Measurements from ENCODE around the gene ASL. TPM values are rescaled to one million over a fixed set of nuclear protein-coding genes. Genes with fewer than 3 reads are reported as not detected.
"Not testable (repeated sequence)": the region's sequence is repeated elsewhere in the genome, so short reads cannot be mapped to it uniquely, and the experiment has no call there.

ASL gene
- total RNA-seq, 2 experiments from 2014 or later, result 26.2 to 26.8 TPM

DNA sequence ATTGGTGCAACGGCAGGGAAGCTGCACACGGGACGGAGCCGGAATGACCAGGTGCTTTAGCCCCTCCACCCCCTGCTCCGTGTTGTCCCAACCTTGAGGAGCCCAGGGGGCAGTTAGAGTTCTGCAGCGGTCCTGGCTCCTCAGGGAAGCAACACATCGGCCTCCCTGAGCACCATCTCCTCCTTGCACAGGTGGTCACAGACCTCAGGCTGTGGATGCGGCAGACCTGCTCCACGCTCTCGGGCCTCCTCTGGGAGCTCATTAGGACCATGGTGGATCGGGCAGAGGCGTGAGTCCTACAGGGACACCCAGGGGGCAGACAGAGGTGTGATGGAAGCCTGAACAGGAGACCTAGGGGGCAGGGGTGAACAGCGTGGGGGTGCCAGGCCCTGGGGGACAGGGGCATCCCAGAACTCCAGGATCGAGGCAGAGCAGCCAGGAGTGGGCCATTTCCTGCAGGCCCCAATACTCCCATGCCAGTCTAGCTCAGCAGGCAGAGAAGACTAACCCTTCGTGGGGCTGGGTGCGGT lies 7.3 kb downstream of the ASL start:
- ChIA-PET POLR2A (no interaction called here), CTCF (no interaction called here)
- Mint-ChIP-seq H3K4me1 (ENCODE audit: low read depth) (no peaks in the 10 kb centered on the region), H3K9me3 (no peaks in the 10 kb centered on the region), H3K4me3 (no peak overlapping the region), H3K27ac (no peak overlapping the region), H3K36me3 (no peaks in the 10 kb centered on the region), H3K27me3 (no peaks in the 10 kb centered on the region)
- no peak for DNase-seq
- intact Hi-C loops (cut with micrococcal nuclease), result no loop called here

DNA sequence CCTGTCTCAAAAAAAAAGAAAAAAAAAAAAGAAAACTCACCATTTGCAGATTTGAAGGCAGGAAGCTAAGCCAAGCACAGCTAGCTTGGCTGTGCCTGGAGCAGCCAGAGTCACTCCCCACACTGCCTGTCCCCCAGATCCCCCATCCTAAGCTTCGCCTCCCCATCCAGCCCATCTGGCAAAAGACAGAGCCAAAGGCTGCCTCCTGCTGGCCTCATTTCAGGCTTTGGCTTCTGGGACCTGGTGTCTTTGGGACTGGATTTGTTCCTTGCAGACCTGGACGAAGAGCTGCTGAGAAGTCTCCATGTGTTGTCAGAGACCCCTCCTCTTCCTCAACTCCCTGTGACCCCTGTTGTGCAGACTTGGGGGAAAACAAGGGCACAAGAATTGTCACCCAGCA lies 8.1 kb downstream of the ASL start:
- H3K27me3 Mint-ChIP-seq, result no peaks in the 10 kb centered on the region
- ChIA-PET POLR2A (no interaction called here), CTCF (interaction anchor here (0.7 kb wide), 1 partner anchor 66 kb away, joined by 3 read pairs; no protein-coding TSS in a partner anchor)
- no peak overlapping the region for H3K4me3 Mint-ChIP-seq
- no peak overlapping the region for H3K27ac Mint-ChIP-seq
- intact Hi-C loops (cut with micrococcal nuclease), result no loop called here
- H3K36me3 Mint-ChIP-seq, result no peaks in the 10 kb centered on the region
- DNase-seq, result no peak
- H3K9me3 Mint-ChIP-seq, result no peaks in the 10 kb centered on the region
- no peaks in the 10 kb centered on the region for H3K4me1 Mint-ChIP-seq (ENCODE audit: low read depth)

DNA sequence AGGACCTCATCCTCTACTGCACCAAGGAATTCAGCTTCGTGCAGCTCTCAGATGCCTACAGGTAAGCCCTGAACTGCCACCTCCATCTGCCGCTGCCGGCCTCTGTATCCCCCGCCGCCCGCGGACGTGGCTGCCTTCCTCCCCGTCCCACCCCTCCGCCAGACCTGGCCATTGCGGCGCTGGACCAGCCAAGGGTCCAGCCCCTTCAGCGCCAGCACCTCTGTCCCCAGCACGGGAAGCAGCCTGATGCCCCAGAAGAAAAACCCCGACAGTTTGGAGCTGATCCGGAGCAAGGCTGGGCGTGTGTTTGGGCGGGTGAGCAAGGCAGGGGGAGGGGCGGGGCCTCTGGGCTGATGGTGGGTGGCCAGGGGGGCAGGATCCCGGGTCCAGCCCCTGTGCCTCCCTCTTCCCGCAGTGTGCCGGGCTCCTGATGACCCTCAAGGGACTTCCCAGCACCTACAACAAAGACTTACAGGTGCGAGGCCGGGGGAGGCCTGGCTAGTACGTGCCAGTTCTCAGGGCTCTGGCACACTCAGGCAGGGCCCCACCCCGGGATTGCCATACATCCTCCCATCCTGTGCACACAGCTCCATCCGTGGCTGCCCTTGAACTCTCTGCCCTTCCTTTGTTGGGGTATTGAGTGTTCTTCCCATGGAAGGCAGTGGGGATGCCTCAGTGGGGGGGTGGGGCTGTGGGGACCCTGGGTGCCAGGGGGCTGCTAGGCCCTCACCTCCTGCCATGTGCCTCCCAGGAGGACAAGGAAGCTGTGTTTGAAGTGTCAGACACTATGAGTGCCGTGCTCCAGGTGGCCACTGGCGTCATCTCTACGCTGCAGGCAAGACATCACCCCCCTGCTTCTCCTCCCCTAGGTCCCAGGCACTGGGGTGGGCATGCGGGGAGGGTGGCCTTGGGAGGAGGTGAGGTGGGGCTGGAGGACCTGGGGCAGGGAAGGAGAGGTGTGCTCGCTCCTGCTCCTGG lies 13.5 kb downstream of the ASL start:
- intact Hi-C loops (cut with micrococcal nuclease), result no loop called here
- Mint-ChIP-seq H3K27ac (no peak overlapping the region), H3K36me3 (no peaks in the 10 kb centered on the region), H3K4me3 (no peak overlapping the region), H3K27me3 (no peaks in the 10 kb centered on the region), H3K4me1 (ENCODE audit: low read depth) (no peaks in the 10 kb centered on the region), H3K9me3 (no peaks in the 10 kb centered on the region)
- ChIA-PET POLR2A (no interaction called here), CTCF (no interaction called here)
- no peak for DNase-seq

DNA sequence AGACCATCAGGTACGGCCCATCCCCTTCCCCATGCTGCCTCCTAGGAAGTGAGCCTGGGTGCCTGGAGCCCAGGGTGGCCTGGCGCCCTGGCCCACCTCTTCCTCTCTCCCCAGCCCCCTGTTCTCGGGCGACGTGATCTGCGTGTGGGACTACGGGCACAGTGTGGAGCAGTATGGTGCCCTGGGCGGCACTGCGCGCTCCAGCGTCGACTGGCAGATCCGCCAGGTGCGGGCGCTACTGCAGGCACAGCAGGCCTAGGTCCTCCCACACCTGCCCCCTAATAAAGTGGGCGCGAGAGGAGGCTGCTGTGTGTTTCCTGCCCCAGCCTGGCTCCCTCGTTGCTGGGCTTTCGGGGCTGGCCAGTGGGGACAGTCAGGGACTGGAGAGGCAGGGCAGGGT lies 17.0 kb downstream of the ASL start:
- Mint-ChIP-seq H3K27me3 (no peaks in the 10 kb centered on the region), H3K27ac (no peak overlapping the region), H3K36me3 (no peaks in the 10 kb centered on the region), H3K9me3 (no peaks in the 10 kb centered on the region), H3K4me3 (no peak overlapping the region), H3K4me1 (ENCODE audit: low read depth) (no peaks in the 10 kb centered on the region)
- intact Hi-C loops (cut with micrococcal nuclease), result no loop called here
- no peak for DNase-seq
- CTCF ChIA-PET, result no interaction called here
- POLR2A ChIA-PET, result no interaction called here

DNA sequence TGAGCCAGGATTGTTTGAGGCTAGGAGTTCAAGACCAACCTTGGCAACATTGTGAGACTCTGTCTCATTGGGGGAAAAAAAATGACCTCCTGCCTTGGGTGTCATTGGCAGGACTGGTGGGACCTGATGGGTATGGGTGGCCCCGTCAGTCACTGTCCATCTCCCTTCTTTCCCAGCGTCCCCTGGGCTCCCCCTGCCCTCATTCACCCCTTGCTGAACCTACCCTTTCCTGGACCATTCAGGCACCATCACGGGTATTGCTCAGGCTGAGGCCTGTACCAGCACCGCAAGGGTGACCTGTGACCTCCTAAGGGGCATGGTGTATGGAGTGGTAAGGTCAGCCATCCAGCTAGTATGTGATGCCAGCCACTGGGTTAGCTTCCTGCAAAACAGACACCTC lies 19.4 kb downstream of the ASL start:
- Mint-ChIP-seq H3K27me3 (no peaks in the 10 kb centered on the region), H3K36me3 (no peaks in the 10 kb centered on the region), H3K27ac (no peak overlapping the region), H3K4me3 (no peak overlapping the region), H3K4me1 (ENCODE audit: low read depth) (peaks cover 6% of the 10 kb centered on the region), H3K9me3 (no peaks in the 10 kb centered on the region)
- ChIA-PET CTCF (no interaction called here), POLR2A (no interaction called here)
- DNase-seq, result no peak
- intact Hi-C loops (cut with micrococcal nuclease), result no loop called here

DNA sequence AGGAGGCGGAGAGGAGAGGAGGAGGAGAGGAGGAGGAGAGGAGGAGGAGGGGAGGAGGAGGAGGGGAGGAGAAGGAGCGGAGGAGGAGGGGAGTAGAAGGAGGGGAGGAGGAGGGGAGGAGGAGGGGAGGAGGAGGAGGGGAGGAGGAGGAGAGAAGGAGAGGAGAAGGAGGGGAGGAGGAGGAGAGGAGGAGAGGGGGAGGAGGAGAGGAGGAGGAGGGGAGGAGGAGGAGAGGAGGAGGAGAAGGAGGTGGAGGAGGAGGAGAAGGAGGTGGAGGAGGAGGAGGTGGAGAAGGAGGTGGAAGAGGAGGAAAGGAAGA lies 23.6 kb downstream of the ASL start:
- CTCF ChIA-PET, result no interaction called here
- H3K27ac Mint-ChIP-seq, result no peak overlapping the region
- POLR2A ChIA-PET, result no interaction called here
- peaks cover 11% of the 10 kb centered on the region for H3K4me1 Mint-ChIP-seq (ENCODE audit: low read depth)
- H3K27me3 Mint-ChIP-seq, result no peaks in the 10 kb centered on the region
- H3K4me3 Mint-ChIP-seq, result no peak overlapping the region
- no peaks in the 10 kb centered on the region for H3K36me3 Mint-ChIP-seq
- H3K9me3 Mint-ChIP-seq, result no peaks in the 10 kb centered on the region
- no peak for DNase-seq
- intact Hi-C loops (cut with micrococcal nuclease), result no loop called here

DNA sequence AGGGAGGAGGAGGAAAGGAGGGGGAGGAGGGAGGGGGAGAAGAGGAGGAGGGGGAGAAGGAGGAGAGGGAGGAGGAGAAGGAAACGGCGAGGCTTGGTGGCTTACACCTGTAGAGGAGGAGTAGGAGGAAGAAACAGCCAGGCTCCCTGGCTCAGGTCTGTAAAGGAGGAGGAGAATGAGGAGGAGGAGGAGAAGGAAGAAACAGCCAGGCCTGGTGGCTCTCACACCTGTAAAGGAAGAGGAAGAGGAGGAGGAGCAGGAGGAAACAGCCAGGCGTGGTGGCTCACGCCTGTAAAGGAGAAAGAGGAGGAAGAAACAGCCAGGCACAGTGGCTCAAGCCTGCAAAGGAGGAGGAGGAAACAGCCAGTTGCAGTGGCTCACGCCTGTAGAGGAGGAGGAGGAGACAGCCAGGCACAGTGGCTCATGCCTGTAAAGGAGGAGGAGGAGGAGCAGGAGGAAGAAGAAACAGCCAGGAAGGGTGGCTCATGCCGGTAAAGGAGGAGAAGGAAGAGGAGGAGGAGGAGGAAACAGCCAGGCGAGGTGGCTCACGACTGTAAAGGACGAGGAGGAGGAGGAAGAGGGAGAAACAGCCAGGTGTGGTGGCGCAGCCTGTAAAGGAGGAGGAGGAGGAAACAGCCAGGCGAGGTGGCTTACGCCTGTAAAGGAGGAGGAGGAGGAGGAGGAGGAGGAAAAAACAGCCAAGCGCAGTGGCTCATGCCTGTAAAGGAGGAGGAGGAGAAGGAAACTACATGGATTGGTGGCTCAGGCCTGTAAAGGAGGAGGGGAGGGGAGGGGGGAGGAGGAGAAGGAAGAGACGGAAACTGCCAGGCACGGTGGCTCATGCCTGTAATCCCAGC lies 24.2 kb downstream of the ASL start:
- H3K27ac Mint-ChIP-seq, result peak overlapping the region; percentile 79
- ChIA-PET POLR2A (interaction anchor here (0.7 kb wide), 1 partner anchor 15 kb away, joined by 3 read pairs; the partner anchor contains the start of gene CRCP), CTCF (no interaction called here)
- peak overlapping the region; percentile 65 for H3K4me3 Mint-ChIP-seq
- DNase-seq, result peak; percentile 53
- no peaks in the 10 kb centered on the region for H3K27me3 Mint-ChIP-seq
- H3K4me1 Mint-ChIP-seq (ENCODE audit: low read depth), result peaks cover 11% of the 10 kb centered on the region
- no peaks in the 10 kb centered on the region for H3K9me3 Mint-ChIP-seq
- H3K36me3 Mint-ChIP-seq, result no peaks in the 10 kb centered on the region
- intact Hi-C loops (cut with micrococcal nuclease), result loop anchor here (2.0 kb wide), 1 partner anchor 15 kb away; the partner anchor contains the start of gene CRCP

DNA sequence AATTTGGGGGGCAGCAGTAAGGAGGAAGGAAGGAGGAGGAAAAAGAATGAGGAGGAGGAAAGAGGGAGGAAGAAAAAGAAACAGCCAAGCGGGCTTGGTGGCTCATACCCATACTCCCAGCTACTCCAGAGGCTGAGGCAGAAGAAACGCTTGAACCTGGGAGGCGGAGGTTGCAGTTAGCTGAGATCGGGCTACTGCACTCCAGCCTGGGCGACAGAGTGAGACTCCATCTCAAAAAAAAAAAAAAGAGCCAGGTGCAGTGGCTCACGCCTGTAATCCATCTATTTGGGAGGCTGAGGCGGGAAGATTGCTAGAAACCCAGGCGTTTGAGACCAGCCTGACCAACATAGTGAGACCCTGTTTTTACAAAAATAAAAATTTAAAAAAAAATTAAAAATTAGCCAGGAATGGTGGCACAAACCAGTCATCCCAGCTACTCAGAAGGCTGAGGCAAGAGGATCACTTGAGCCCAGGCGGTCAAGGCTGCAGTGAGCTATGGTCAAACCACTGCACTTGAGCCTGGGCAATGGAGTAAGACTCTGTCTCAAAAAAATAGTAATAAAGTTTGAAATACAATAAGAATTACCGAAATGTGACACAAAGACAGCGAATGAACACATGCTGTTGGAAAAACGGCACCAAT lies 24.9 kb downstream of the ASL start:
- Mint-ChIP-seq H3K36me3 (no peaks in the 10 kb centered on the region), H3K27ac (peak overlapping the region; percentile 79), H3K27me3 (no peaks in the 10 kb centered on the region), H3K4me3 (peak overlapping the region; percentile 65), H3K9me3 (no peaks in the 10 kb centered on the region), H3K4me1 (ENCODE audit: low read depth) (peaks cover 11% of the 10 kb centered on the region)
- DNase-seq, result no peak
- ChIA-PET CTCF (no interaction called here), POLR2A (interaction anchor here (0.7 kb wide), 1 partner anchor 14 kb away, joined by 3 read pairs; the partner anchor contains the start of gene CRCP)
- intact Hi-C loops (cut with micrococcal nuclease), result loop anchor here (2.0 kb wide), 1 partner anchor 14 kb away; the partner anchor contains the start of gene CRCP

DNA sequence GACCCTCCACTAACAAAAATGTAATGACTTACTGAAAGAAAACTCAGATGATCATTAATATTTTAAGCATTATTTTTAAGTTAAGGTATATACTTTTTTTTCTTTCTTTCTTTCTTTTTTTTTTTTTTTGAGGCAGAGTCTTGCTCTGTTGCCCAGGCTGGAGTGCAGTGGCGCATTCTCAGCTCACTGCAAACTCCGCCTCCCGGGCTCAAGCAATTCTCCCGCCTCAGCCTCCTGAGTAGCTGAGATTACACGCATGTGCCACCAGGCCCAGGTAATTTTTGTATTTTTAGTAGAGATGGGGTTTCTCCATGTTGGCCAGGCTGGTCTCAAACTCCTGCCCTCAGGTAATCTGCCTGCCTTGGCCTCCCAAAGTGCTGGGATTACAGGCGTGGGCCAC lies 26.5 kb downstream of the ASL start:
- H3K4me1 Mint-ChIP-seq (ENCODE audit: low read depth), result peaks cover 11% of the 10 kb centered on the region
- intact Hi-C loops (cut with micrococcal nuclease); H3K9me3 Mint-ChIP-seq; H3K4me3 Mint-ChIP-seq; CTCF ChIA-PET; DNase-seq; H3K27me3 Mint-ChIP-seq; H3K27ac Mint-ChIP-seq; POLR2A ChIA-PET; H3K36me3 Mint-ChIP-seq: not testable (repeated sequence)

DNA sequence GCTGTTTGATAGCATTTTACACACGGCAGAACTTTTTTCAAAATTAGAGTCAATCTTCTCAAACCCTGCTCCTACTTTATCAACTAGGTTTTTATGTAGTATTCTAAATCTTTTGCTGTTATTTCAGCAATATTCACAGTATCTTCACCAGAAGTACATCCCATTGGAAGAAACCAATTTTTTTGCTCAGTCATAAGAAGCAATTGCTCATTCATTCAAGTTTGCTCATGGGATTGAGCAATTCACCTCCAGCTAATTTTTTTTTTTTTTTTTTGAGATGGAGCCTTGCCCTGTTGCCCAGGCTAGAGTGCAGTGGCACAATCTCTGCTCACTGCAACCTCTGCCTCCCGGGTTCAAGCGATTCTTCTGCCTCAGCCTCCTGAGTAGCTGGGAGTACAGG lies 28.4 kb downstream of the ASL start:
- H3K4me1 Mint-ChIP-seq (ENCODE audit: low read depth), result peaks cover 11% of the 10 kb centered on the region
- DNase-seq; POLR2A ChIA-PET; H3K9me3 Mint-ChIP-seq; H3K27ac Mint-ChIP-seq; H3K4me3 Mint-ChIP-seq; intact Hi-C loops (cut with micrococcal nuclease); H3K27me3 Mint-ChIP-seq; CTCF ChIA-PET; H3K36me3 Mint-ChIP-seq: not testable (repeated sequence)

DNA sequence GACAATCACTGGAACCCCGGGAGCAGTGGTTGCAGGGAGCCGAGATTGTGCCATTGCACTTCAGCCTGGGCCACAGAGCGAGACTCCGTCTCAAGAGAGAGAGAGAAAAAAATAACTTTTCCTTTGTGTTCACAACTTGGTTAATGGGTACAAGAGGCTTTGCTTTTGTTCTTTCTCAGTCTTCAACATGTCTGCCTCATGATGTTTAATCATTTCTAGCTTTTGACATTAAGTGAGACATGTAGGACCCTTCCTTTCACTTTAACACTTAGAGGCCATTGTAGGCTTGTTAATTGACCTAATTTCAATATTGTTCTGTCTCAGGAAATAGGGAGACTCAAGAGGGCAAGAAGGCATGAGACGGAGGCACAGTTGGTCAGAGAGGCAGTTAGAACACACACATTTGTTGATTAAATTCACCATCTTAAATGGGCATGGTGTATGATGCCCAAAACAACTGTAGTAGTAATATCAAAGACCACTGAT lies 29.7 kb downstream of the ASL start:
- Mint-ChIP-seq H3K9me3 (no peaks in the 10 kb centered on the region), H3K4me3 (no peak overlapping the region), H3K27ac (no peak overlapping the region), H3K36me3 (no peaks in the 10 kb centered on the region), H3K27me3 (no peaks in the 10 kb centered on the region), H3K4me1 (ENCODE audit: low read depth) (peaks cover 2% of the 10 kb centered on the region)
- ChIA-PET POLR2A (no interaction called here), CTCF (no interaction called here)
- DNase-seq, result no peak
- intact Hi-C loops (cut with micrococcal nuclease), result no loop called here

DNA sequence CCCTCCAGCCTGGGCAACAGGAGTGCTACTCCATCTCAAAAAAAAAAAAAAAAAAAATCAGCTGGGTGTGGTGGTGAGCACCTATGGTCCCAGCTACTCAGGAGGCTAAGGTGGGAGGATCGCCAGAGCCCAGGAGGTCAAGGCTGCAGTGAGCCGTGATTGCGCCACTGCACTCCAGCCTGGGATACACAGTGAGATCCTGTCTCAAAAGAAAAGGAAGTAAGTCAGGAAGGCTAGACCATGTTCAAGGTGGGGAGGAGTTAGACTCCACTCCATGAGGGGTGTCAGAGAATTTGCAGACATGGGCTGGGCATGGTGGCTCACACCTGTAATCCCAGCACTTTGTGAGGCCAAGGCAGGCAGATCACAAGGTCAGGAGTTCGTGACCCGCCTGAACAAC lies 32.8 kb downstream of the ASL start:
- H3K4me1 Mint-ChIP-seq (ENCODE audit: low read depth), result not testable (repeated sequence)

More for the DNA sequence above, 32.8 kb downstream of the ASL start:
- intact Hi-C loops (cut with micrococcal nuclease); DNase-seq; CTCF ChIA-PET; H3K9me3 Mint-ChIP-seq; POLR2A ChIA-PET; H3K27ac Mint-ChIP-seq; H3K27me3 Mint-ChIP-seq; H3K36me3 Mint-ChIP-seq; H3K4me3 Mint-ChIP-seq: not testable (repeated sequence)
